Measurements from ENCODE around the gene SMAD4. TPM values are rescaled to one million over a fixed set of nuclear protein-coding genes. Genes with fewer than 3 reads are reported as not detected.
A peak's percentile ranks its signal among the peaks of the same experiment; 100 is the strongest.

The SMAD4 gene
- total RNA-seq, 4 donors from 2014 or later = 113 to 168 (median 130) TPM

GRCh38 chr18:51054764-51055163, 24.8 kb downstream of the SMAD4 start:
- 96% methylated on average over 3 of the region's 3 CpGs for WGBS
- H3K36me3 ChIP-seq = peaks cover 5 to 66% (median 34%) of the 10 kb centered on the region in 4 donors
- H3K4me3 ChIP-seq = no peak overlapping the region
- no peaks in the 10 kb centered on the region for H3K27me3 ChIP-seq
- DNase-seq (ENCODE audit: extremely low spot score) = no peak
- H3K27ac ChIP-seq (replicated peaks in 1 of 4) = no peak overlapping the region
- H3K9me3 ChIP-seq = no peaks in the 10 kb centered on the region
- peaks cover 0 to 46% (median 28%) of the 10 kb centered on the region in 4 donors for H3K4me1 ChIP-seq
- intact Hi-C loops (cut with DNase I) = loop anchor here (5.0 kb wide), 2 partner anchors 87 to 232 kb away; partner anchors contain the start of genes ELAC1 and MRO
- no peak for TF ChIP-seq POLR2AphosphoS5 (IDR thresholded peaks at IDR 0.05)
- TF ChIP-seq POLR2A (IDR thresholded peaks at IDR 0.05; ENCODE audit: low read depth) = no peak

- Histone ChIP-seq H3K27ac (replicated peaks in 1 of 4) (no peak overlapping the region), H3K9me3 (no peaks in the 10 kb centered on the region), H3K4me3 (no peak overlapping the region), H3K36me3 (peaks cover 20 to 73% (median 52%) of the 10 kb centered on the region in 4 donors), H3K27me3 (no peaks in the 10 kb centered on the region), H3K4me1 (peaks cover 0 to 23% (median 7%) of the 10 kb centered on the region in 4 donors)
- TF ChIP-seq POLR2A (IDR thresholded peaks at IDR 0.05; ENCODE audit: low read depth) (no peak), CTCF (IDR thresholded peaks at IDR 0.05) (no peak), POLR2AphosphoS5 (IDR thresholded peaks at IDR 0.05) (no peak), EP300 (IDR thresholded peaks at IDR 0.05) (no peak)
- 87% methylated on average over 3 of the region's 3 CpGs for WGBS
- no peak for DNase-seq (ENCODE audit: extremely low spot score)
- intact Hi-C loops (cut with DNase I) = no loop called here
Measured at GRCh38 chr18:51059969-51060368, 30.0 kb downstream of the SMAD4 start.

GRCh38 chr18:51064256-51064655, 34.2 kb downstream of the SMAD4 start:
- no peak for DNase-seq (ENCODE audit: extremely low spot score)
- Histone ChIP-seq H3K4me3 (no peak overlapping the region), H3K4me1 (peaks cover 5 to 20% (median 15%) of the 10 kb centered on the region in 4 donors), H3K9me3 (no peaks in the 10 kb centered on the region), H3K27ac (replicated peaks in 1 of 4) (no peak overlapping the region), H3K27me3 (no peaks in the 10 kb centered on the region), H3K36me3 (peaks cover 18 to 79% (median 53%) of the 10 kb centered on the region in 4 donors)
- TF ChIP-seq POLR2AphosphoS5 (IDR thresholded peaks at IDR 0.05) = no peak
- TF ChIP-seq CTCF (IDR thresholded peaks at IDR 0.05) = no peak
- no peak for TF ChIP-seq EP300 (IDR thresholded peaks at IDR 0.05)
- TF ChIP-seq POLR2A (IDR thresholded peaks at IDR 0.05; ENCODE audit: low read depth) = no peak
- intact Hi-C loops (cut with DNase I) = no loop called here

GRCh38 chr18:51066273-51066672, 36.3 kb downstream of the SMAD4 start:
- Histone ChIP-seq H3K27ac (replicated peaks in 1 of 4) (peak overlapping the region; percentile 15 to 57 (median 40)), H3K9me3 (no peaks in the 10 kb centered on the region), H3K27me3 (no peaks in the 10 kb centered on the region), H3K36me3 (peaks cover 6 to 69% (median 36%) of the 10 kb centered on the region in 4 donors), H3K4me3 (no peak overlapping the region), H3K4me1 (peaks cover 5 to 23% (median 17%) of the 10 kb centered on the region in 4 donors)
- intact Hi-C loops (cut with DNase I) = no loop called here
- TF ChIP-seq POLR2AphosphoS5 (IDR thresholded peaks at IDR 0.05) (peak in 1 of 2 donors; percentile 47), EP300 (IDR thresholded peaks at IDR 0.05) (no peak)
- 60% methylated on average over 4 of the region's 4 CpGs for WGBS
- no peak for DNase-seq (ENCODE audit: extremely low spot score)

- no peaks in the 10 kb centered on the region for H3K9me3 ChIP-seq
- H3K4me1 ChIP-seq = peaks cover 5 to 23% (median 17%) of the 10 kb centered on the region in 4 donors
- WGBS = 73% methylated on average over 4 of the region's 4 CpGs
- no peak for TF ChIP-seq CTCF (IDR thresholded peaks at IDR 0.05)
- TF ChIP-seq POLR2A (IDR thresholded peaks at IDR 0.05; ENCODE audit: low read depth) = no peak
- no peak for TF ChIP-seq EP300 (IDR thresholded peaks at IDR 0.05)
- TF ChIP-seq POLR2AphosphoS5 (IDR thresholded peaks at IDR 0.05) = no peak
- intact Hi-C loops (cut with DNase I) = no loop called here
- no peaks in the 10 kb centered on the region for H3K27me3 ChIP-seq
- peaks cover 0 to 57% (median 28%) of the 10 kb centered on the region in 4 donors for H3K36me3 ChIP-seq
- no peak for DNase-seq (ENCODE audit: extremely low spot score)
- H3K27ac ChIP-seq (replicated peaks in 1 of 4) = peak overlapping the region in 1 of 4 donors; percentile 40
- no peak overlapping the region for H3K4me3 ChIP-seq
Measured at GRCh38 chr18:51068105-51068504, 38.1 kb downstream of the SMAD4 start.

GRCh38 chr18:51069885-51070284, 39.9 kb downstream of the SMAD4 start:
- Histone ChIP-seq H3K4me3 (no peak overlapping the region), H3K4me1 (peaks cover 0 to 32% (median 14%) of the 10 kb centered on the region in 4 donors), H3K27ac (replicated peaks in 1 of 4) (no peak overlapping the region), H3K36me3 (peaks cover 0 to 58% (median 26%) of the 10 kb centered on the region in 4 donors), H3K9me3 (no peaks in the 10 kb centered on the region), H3K27me3 (no peaks in the 10 kb centered on the region)
- intact Hi-C loops (cut with DNase I) = loop anchor here (10.0 kb wide), 1 partner anchor 125 kb away; the partner anchor contains the start of gene MEX3C
- DNase-seq (ENCODE audit: extremely low spot score) = no peak
- WGBS = 86% methylated on average over 1 of the region's 1 CpG
- TF ChIP-seq CTCF (IDR thresholded peaks at IDR 0.05) = no peak
- TF ChIP-seq EP300 (IDR thresholded peaks at IDR 0.05) = no peak
- TF ChIP-seq POLR2AphosphoS5 (IDR thresholded peaks at IDR 0.05) = no peak
- no peak for TF ChIP-seq POLR2A (IDR thresholded peaks at IDR 0.05; ENCODE audit: low read depth)

Data from esophagus muscularis mucosa (tissue), 4 donors.